Measurements from ENCODE around the gene RNF10.
"Not testable (repeated sequence)": the region's sequence is repeated elsewhere in the genome, so short reads cannot be mapped to it uniquely, and the experiment has no call there.

Gene RNF10

DNA sequence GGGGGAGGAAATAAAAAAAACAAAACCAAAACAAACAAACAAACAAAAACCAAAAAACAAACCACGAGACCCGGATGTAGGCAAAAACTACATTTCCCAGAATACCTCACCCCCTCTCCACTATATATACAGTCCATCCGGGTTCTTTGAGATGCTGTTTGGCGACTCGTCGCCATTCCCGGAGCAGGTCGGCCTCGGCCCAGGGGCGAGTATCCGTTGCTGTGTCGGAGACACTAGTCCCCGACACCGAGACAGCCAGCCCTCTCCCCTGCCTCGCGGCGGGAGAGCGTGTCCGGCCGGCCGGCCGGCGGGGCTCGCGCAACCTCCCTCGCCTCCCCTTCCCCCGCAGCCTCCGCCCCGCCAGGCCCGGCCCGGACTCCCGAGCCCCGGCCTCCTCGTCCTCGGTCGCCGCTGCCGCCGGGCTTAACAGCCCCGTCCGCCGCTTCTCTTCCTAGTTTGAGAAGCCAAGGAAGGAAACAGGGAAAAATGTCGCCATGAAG is at the start of gene RNF10:
TSS of gene RNF10 (plus strand) at position 154 of the 500 bp plus-strand sequence. CDS start 456 bp downstream, outside the sequence.
- DNase-seq, result peak; percentile 66

GRCh38 chr12:120485961-120486881 is 47.9 kb upstream of the RNF10 start:
- no peak for DNase-seq

DNA sequence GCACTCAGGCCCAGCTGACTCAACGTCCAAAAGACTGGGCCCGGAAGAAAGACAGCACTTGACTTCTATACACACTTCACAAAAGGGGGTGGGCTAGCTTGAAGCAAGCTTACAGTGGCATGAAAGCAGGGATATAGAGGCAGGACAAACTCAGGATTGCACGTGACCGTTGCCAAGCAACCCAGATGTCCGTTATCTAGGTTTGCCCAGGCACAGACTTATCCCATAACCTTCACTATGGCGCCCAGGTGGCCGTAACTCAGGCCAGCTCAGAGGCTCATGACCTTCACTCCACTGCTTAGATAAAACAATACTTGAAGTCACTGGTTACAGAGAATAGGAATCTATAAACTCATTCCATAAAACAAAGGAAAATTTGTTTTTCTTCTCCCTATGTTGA is 46.6 kb upstream of the RNF10 start:
- DNase-seq, result not testable (repeated sequence)

DNA sequence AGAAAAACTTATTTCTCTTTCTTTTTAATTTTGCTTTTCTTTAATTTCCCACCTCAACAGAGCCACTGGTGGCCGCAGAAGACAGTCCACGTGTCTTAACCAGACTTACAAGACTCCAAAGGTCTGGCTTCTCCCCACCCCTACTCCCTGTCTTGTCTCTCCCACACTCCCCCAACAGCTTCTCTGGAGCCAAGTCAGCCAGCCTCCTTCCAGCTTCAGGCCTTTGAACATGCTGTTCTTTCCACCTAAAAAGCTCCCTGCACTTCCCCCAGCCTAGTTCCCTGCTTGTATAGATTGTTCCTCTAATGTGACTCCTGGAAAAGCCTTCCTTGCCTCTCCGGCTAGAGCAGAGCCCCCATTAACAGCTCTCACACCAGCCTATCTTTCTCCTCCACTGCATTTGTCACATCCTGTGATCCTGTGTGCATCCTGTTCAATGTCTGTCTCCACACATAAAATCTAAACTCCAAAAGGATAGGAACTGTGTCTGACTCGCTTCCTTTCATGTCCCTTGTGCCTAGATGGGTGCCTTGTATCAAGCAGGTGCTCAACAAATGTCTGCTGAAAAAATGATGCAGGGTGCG is 46.0 kb upstream of the RNF10 start:
- no peak for DNase-seq

DNA sequence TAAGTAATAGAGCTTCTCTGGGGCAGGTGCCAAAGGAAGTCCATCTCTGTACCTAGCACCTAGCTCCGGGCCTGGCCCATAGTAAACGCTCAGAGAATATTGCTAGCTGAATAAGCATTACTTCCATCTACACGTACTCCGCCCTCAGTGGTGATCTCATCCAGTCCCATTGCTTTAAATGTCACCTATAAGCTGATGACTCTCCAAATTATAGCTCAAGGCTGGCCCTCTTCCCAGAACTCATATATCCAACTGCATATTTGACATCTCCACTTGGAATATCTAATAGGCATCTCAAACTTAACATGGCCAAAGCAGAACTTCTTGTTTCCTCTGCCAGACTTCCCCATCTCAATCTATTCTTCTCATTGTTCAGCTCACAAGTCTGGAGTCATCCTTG is 45.1 kb upstream of the RNF10 start:
- no peak for DNase-seq

DNA sequence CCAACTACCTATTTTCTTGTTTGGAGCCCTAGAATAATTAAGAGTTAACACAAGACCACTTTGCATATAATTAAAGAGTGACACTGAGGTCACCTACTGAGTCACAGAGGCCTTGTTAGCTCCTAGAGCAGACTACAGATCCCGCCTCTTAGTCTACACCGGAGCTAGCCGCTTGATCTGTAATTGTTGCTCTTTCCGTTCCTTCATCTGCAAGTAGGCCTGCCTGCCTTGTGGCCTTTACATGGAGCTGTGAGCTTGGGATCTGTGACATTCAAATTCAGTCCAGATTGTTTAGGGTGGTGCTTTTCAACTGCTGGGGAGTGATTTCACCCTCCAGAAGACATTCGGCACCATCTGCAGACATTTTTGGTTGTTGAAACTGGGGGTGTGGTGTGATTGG is 43.8 kb upstream of the RNF10 start:
- DNase-seq, result no peak

- no peak for DNase-seq
These were observed 43.2 kb upstream of the RNF10 start for GRCh38 chr12:120490833-120491512.

GRCh38 chr12:120495186-120495730 is 38.9 kb upstream of the RNF10 start:
- DNase-seq, result no peak

- DNase-seq, result peak; percentile 98
These were observed 38.3 kb upstream of the RNF10 start, which contains the start of gene DYNLL1 for GRCh38 chr12:120495731-120496412. Gene DYNLL1, plus strand, starts transcription at chr12:120496113. Its CDS starts 309 bp downstream, at chr12:120496422.

DNA sequence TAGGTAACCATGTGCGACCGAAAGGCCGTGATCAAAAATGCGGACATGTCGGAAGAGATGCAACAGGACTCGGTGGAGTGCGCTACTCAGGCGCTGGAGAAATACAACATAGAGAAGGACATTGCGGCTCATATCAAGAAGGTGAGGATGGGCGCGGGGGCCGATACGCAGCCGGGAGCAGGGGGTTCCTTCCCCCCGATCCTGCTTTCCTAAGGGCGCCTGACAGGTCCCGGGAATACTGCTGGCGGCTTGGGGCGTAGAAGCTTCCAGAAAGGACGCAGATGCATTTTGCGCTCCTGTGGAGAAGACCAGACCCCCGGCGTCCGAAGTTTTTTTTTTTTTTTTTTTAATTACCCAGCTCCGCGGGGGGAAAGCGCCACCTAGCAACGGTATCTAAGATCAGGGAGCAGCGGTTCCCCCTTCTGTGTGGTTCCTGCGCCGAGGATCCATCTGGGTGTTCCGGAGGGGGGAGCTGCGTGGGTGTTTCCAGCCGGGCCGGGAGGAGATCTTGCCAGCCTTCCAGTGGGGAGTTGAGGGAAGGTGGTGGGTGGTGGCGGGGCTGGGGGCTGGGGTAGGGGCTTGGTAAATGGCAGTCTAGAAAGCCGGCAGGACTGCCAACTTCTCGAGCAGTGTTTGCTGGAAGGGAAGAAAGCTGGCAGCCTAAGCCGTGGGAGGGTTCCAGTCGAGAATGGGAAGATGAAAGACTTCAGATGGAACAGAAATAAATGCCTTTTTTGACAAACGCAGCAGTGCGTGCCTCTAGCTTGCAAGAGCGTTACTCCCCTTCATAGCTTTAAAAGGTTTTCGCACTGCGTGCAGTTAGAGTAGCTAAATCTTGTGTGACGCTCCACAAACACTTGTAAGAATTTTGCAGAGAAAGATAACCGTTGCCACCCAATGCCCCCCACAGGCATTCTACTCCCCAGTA is 37.5 kb upstream of the RNF10 start:
- peak; percentile 38 for DNase-seq

- DNase-seq, result no peak
These were observed 36.5 kb upstream of the RNF10 start for GRCh38 chr12:120497524-120498150.

- DNase-seq, result no peak
These were observed 35.2 kb upstream of the RNF10 start for GRCh38 chr12:120498870-120499515.

DNA sequence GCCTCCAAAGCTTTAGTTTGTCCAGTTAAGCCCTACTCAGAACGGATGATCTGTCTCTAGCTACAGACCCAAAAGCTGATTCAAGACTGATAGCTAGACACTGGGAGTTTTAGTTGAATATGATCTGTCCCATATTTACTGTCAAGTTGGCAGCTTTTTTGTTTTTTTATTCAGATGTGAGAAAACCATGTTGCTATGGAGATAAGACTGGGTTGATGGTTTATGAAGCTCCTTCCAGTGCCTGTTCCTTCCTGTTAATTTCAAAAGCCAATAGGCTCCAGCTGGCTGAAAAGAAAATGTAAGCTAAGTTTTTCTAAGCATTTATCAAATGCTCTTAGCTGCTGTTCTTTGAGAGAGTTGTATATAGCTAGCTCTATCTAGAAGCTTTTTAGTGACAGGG is 33.6 kb upstream of the RNF10 start:
- no peak for DNase-seq

DNA sequence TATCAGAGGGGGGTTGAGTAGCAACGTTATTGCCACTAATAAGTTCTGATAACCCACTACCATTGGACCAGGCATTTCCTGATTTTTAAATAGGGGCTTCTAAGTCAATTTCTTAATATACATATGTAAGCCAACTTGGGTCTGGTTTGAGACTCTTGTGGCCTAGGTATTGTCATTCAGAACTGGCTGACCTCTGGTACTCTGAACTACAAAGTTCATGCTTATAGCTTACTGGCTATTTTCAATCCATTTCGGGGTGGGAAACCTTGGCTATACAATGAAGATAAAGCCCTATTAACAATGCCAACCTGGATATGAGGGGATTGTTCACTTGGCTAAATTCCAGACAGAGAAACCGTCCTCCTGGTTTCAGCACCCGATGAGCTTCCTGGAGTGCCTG is 29.6 kb upstream of the RNF10 start:
- no peak for DNase-seq

GRCh38 chr12:120508537-120508936 is 25.6 kb upstream of the RNF10 start:
- DNase-seq, result no peak

- DNase-seq, result no peak
These were observed 20.2 kb upstream of the RNF10 start for GRCh38 chr12:120514002-120514401.

- DNase-seq, result no peak
These were observed 18.7 kb upstream of the RNF10 start for GRCh38 chr12:120515496-120515895.

DNA sequence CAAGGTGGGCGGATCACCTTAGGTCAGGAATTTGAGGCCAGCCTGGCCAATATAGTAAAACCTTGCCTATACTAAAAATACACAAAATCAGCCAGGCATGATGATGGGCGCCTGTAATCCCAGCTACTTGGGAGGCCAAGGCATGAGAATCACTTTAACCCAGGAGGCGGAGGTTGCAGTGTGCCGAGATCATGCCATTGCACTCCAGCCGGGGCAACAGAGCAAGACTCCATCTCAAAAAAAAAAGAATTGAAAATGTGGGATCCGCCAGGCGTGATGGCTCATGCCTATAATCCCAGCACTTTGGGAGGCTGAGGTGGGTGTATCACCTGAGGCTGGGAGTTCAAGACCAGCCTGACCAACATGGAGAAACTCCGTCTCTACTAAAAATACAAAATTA is 14.8 kb upstream of the RNF10 start:
- DNase-seq, result not testable (repeated sequence)

DNA sequence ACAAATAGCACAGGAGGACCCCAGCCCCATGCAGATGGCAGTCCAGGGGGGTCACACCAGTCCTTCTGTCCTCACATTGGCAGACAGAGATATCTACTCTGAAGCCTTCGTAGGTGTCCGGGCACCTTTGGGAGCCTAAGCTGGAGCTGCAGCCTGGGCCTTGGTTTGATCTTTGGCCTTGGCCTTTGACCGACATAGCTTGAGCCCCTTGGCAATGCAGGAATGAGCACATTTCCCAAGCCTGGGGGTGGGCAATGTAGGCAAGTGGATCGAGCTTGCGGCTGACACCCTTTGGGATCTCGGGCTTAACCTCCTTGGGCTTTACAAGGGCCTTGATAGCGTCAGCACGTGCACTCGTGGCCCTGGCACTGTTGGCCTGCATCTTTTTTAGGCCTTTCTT is 11.6 kb upstream of the RNF10 start:
- DNase-seq, result no peak

- DNase-seq, result peak; percentile 86
These were observed 5.2 kb upstream of the RNF10 start, which contains the start of gene COQ5 for GRCh38 chr12:120528861-120529525. Gene COQ5, minus strand, starts transcription at chr12:120529158. Its CDS starts 17 bp downstream, at chr12:120529141.
